ENCODE results near the gene SLC22A31. TPM values are rescaled to one million over a fixed set of nuclear protein-coding genes. Genes with fewer than 3 reads are reported as not detected.
A peak's percentile ranks its signal among the peaks of the same experiment; 100 is the strongest.

The SLC22A31 gene
- total RNA-seq, 2 experiments from 2014 or later: 0.25 to 0.34 TPM

- POLR2A ChIA-PET: no interaction called here
- no peaks in the 10 kb centered on the region for H3K9me3 Mint-ChIP-seq
- ATAC-seq (ENCODE audit: low read depth) (no peak), DNase-seq (no peak)
- no peaks in the 10 kb centered on the region for H3K4me1 Mint-ChIP-seq
- H3K27me3 Mint-ChIP-seq: peaks cover 13% of the 10 kb centered on the region
- H3K27ac Mint-ChIP-seq: no peak overlapping the region
- H3K4me3 Mint-ChIP-seq: no peak overlapping the region
- no peaks in the 10 kb centered on the region for H3K36me3 Mint-ChIP-seq
Observed at GRCh38 chr16:89209522-89210044, 9.2 kb upstream of the SLC22A31 start.

DNA sequence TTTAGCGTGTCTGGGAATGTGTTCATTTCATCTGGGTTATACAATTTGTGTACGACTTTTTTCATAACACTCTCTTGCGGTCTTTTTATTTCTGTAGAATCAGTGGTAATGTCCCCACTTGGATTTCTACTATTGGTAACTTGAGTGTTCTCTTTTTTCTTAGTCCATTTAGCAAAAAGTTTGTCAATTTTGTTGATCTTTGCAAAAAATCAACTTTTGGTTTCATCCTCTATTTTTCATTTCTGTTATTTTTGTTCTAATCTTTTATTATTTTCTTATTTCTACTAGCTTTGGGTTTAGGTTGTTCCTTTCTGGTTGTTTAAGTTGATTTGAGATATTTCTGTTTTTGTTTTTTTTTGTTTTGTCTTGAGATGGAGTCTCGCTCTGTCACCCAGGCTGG is 7.7 kb upstream of the SLC22A31 start:
- Mint-ChIP-seq H3K27ac (no peak overlapping the region), H3K4me1 (peaks cover 1% of the 10 kb centered on the region), H3K27me3 (peaks cover 26% of the 10 kb centered on the region), H3K36me3 (no peaks in the 10 kb centered on the region), H3K9me3 (no peaks in the 10 kb centered on the region), H3K4me3 (no peak overlapping the region)
- DNase-seq (no peak), ATAC-seq (ENCODE audit: low read depth) (no peak)
- POLR2A ChIA-PET: no interaction called here

DNA sequence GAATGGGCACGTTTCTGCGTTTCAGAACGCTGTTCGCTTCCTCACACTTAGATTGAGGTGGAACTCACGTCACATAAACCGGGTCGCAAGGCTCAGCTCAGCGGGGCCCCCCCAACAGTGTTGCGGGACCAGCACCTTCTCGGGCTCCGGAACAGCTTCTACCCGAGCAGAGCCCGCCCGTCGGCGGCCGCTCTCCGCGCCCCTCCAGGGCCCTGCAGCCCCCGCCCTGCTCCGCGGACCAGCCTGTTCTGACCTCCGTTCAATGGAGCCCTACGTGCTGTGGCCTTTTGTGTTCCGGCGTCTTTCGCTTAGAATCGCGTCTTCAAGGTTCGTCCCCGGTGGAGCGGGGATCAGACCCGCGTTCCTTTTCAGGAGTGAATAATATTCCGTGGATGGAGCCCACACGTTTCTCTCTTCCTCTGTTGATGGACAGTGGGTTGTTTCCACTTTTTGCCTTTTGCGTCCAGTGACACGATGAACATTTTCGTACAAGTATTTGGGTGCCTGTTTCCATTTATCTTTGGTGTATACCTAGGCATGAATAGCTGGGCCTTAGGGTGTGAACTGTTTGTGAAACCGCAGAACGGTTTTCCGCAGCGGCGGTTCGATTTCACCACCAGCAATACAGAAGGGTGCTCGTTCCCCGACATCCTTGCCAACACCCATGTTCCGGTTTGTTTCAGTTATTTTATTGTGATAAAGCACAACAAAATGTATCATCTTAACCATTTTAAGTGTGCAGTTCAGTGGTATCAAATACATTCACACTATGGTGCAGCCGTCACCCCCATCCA is 2.3 kb upstream of the SLC22A31 start:
- Mint-ChIP-seq H3K4me1 (peaks cover 6% of the 10 kb centered on the region), H3K27ac (no peak overlapping the region), H3K9me3 (no peaks in the 10 kb centered on the region), H3K27me3 (peaks cover 43% of the 10 kb centered on the region), H3K4me3 (peak overlapping the region; percentile 30), H3K36me3 (no peaks in the 10 kb centered on the region)
- POLR2A ChIA-PET: no interaction called here
- no peak for DNase-seq
- ATAC-seq (ENCODE audit: low read depth): no peak

DNA sequence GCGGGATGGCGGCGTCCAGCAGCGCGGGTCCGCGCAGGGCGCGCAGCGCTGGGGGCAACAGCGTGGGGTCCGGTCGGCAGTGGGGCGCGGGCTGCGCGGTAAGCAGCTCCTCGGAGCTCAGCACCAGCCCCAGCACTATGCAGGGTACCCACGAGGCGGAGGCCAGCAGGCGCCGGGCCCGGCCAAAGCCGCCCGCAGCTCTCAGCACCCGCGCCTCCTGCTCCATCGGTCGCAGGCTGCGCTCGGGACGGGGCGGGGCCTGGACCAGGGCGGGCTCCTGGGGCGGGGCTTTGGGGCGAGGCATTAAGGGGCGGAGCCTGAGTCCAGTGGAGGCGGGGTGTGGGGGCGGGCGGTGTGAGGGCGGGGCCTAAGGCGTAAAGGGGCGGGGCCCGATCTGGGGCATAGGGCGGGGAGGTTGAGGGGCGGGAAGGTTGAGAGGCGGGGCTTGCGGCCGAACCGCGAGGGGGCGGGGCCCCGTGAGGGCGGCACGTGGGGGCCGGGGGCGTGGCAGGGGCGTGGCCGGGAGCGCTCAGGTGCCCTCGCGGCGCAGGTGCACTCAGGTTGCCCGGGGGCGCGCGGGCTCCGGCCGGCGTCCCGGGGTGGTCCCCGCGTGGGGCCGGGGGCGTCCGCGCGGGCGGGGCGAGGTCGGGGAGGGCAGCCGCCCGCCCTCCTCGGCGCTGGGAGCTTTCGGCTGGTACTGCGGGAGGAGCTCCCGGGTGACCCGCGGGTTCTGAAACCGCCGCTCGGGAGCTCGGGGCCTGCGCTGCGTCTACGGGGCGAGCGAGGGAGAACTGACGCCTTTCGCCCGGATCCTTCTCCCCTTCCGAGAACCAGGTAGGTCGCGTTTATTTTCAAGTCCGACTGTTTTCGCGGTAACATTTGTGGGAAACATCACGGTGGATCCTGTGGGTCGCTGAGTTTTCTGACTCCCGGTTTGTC is 1.4 kb upstream of the SLC22A31 start:
- no peaks in the 10 kb centered on the region for H3K36me3 Mint-ChIP-seq
- POLR2A ChIA-PET: interaction anchor here (1.2 kb wide), 1 partner anchor 389 kb away, joined by 4 read pairs; the partner anchor contains the start of gene APRT
- DNase-seq: peak; percentile 80
- H3K27ac Mint-ChIP-seq: no peak overlapping the region
- peaks cover 6% of the 10 kb centered on the region for H3K4me1 Mint-ChIP-seq
- no peaks in the 10 kb centered on the region for H3K9me3 Mint-ChIP-seq
- peaks cover 42% of the 10 kb centered on the region for H3K27me3 Mint-ChIP-seq
- ATAC-seq (ENCODE audit: low read depth): peak; percentile 75
- H3K4me3 Mint-ChIP-seq: peak overlapping the region; percentile 30

DNA sequence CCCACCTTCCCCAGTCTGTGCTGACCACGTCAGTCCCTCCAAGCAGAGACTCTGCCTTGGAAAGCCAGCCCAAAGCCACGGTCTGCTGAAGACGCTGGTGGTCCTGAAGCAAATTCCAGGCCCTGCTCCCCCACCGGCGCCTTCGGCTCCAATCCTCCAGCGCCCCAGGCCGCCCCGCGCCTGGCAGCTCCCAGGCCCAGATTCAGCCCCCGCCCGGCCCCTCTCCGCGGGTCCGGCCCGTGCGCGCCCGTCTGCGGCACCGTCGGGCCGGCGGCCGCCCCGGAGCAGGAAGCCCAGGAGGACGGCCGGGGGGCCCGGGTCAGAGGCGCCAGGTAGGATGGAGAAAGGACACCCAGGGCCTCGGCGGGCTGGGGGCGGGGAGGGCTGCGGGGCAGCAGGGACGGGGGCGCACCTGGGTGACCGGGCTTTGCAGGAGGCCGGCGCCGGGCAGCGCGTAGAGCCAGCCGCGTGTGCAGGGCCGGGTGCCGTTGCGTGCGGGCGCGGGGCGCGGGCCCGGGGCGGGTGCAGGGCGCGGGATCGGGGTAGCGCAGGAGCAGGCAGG is 594 bp upstream of the SLC22A31 start:
- no peak for ATAC-seq (ENCODE audit: low read depth)
- POLR2A ChIA-PET: interaction anchor here (1.2 kb wide), 1 partner anchor 389 kb away, joined by 4 read pairs; the partner anchor contains the start of gene APRT
- no peak overlapping the region for H3K4me3 Mint-ChIP-seq

DNA sequence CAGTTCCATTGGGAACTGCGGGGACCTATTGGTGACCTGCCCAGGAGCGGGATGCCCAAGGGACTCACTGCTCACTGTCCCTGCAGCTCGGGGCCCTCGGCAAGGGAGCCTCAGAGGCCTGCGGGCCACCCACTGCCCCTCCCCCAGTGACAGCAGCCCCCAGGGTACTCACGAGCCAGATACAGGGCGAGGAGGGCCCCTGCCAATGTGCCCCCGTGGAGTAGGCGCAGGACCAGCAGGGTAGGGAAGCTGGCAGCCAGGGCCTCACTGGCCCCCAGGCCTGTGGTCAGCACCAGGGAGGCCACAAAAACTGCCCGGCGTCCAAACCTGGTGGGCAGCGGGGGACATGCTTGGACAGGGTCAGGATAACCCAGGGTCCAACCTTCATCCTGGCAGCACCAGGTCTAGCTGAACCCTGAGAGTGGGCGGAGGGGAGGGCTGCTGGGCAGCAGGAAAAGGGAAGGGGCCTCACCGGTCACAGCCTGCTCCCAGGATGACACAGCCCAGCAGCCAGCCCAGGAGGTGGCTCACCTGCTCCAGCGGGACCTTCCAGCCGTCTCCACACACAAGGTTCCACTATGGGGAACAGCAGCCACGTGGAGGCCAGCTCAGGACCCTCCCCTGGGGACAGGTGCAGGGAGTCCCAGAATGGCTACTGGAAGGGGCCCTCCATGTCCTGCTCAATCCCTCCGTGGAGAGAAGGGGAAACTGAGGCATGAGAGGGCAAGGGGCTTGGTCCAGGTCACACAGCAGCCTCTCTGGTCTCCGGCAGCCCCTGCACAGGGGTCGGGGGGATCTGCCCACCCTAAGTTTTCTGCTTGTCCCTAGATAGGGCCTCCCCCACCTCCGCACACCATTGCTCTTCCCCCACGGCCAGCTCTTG is 855 bp downstream of the SLC22A31 start:
- ATAC-seq (ENCODE audit: low read depth) (no peak), DNase-seq (no peak)
- Mint-ChIP-seq H3K4me1 (peaks cover 6% of the 10 kb centered on the region), H3K4me3 (no peak overlapping the region), H3K36me3 (no peaks in the 10 kb centered on the region), H3K27me3 (peaks cover 32% of the 10 kb centered on the region), H3K27ac (no peak overlapping the region), H3K9me3 (no peaks in the 10 kb centered on the region)
- POLR2A ChIA-PET: no interaction called here

More for the DNA sequence above, 594 bp upstream of the SLC22A31 start:
- peaks cover 39% of the 10 kb centered on the region for H3K27me3 Mint-ChIP-seq
- peak; percentile 43 for DNase-seq
- no peak overlapping the region for H3K27ac Mint-ChIP-seq
- H3K9me3 Mint-ChIP-seq: no peaks in the 10 kb centered on the region
- peaks cover 6% of the 10 kb centered on the region for H3K4me1 Mint-ChIP-seq
- H3K36me3 Mint-ChIP-seq: no peaks in the 10 kb centered on the region

DNA sequence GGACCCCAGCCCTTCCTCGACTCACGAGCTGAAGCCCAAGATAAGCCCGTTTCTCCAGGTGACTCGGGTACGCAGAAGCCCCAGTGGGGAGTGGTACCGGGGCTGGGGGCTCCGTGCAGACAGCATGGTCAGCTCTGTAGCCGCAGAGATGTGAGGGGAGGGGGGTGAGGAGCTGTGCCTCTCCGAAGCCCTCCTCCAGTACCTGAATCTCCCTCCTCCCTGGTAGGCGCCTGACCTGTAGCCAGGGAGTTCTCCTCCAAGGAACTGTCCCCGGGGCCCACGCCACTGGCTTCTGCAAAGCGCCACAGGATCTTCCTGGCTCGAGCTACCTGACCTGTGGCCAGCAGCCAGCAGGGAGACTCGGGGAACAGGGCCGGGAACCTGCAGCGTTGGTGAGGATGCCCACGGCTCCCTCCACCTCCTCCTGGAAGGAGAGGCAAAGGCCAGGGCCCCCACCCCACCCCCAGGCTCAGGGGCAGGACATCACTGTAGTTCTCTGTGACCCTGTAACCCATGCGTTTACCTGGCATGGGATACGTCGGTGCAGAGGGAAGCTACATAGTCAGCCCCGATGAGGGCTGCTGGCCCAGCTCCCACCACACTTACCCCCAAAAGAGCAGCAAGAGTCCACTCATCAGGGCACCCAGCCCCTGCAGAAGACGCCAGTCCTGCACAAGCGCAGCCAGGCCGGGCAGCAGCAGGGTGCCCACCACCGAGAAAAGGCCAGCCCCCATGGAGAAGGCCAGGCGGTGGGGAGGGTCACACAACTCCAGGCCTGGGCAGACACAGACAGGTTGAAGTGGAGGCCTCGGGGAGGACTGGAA is 1.7 kb downstream of the SLC22A31 start:
- no peaks in the 10 kb centered on the region for H3K36me3 Mint-ChIP-seq
- POLR2A ChIA-PET: no interaction called here
- H3K4me1 Mint-ChIP-seq: peaks cover 6% of the 10 kb centered on the region
- no peak overlapping the region for H3K27ac Mint-ChIP-seq
- DNase-seq (no peak), ATAC-seq (ENCODE audit: low read depth) (no peak)
- H3K27me3 Mint-ChIP-seq: peaks cover 23% of the 10 kb centered on the region
- no peaks in the 10 kb centered on the region for H3K9me3 Mint-ChIP-seq
- H3K4me3 Mint-ChIP-seq: no peak overlapping the region

DNA sequence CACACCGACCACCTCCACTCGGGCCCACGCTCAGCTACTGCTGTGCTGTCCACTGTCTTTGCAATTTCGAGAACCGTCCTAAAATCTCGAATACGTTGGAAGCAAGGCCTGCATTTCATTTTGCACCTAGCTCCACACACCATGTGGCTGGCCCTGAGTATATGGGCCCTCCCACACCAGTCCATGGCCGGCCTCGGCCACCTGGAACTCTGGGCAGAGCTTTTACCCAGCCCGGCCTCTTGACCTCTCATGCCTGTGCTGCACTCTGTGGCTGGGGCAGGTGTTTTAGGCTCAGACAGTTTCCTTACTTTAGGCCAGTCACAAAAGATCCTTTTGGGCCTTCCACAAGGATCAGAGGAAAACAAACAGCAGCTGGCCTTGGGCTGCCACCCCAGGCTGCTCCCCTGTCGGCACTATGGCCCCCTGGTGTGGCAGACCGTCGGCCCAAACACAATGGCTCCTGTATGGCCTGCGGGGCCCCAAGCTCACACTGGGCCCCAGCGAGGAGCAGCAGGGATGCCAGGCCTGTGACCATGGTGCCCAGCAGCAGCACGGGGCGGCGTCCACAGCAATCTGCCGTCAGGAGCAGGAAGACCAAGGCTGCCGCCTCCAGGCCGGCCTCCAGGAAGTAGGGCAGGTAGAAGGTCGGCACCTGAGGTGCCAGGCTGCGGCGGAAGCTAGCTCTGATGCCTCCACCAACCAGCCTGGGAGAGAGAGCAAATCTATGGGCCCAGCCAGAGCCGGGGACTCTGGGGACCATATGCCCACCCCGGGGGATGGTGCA is 2.5 kb downstream of the SLC22A31 start:
- H3K9me3 Mint-ChIP-seq: no peaks in the 10 kb centered on the region
- DNase-seq (no peak), ATAC-seq (ENCODE audit: low read depth) (no peak)
- H3K36me3 Mint-ChIP-seq: no peaks in the 10 kb centered on the region
- no peak overlapping the region for H3K4me3 Mint-ChIP-seq
- H3K27me3 Mint-ChIP-seq: peaks cover 15% of the 10 kb centered on the region
- POLR2A ChIA-PET: no interaction called here
- H3K4me1 Mint-ChIP-seq: peaks cover 4% of the 10 kb centered on the region
- no peak overlapping the region for H3K27ac Mint-ChIP-seq

GRCh38 chr16:89197033-89197632 is 3.2 kb downstream of the SLC22A31 start:
- H3K4me1 Mint-ChIP-seq: peaks cover 2% of the 10 kb centered on the region
- H3K36me3 Mint-ChIP-seq: no peaks in the 10 kb centered on the region
- H3K27ac Mint-ChIP-seq: no peak overlapping the region
- DNase-seq (no peak), ATAC-seq (ENCODE audit: low read depth) (no peak)
- no peak overlapping the region for H3K4me3 Mint-ChIP-seq
- H3K27me3 Mint-ChIP-seq: peaks cover 11% of the 10 kb centered on the region
- no peaks in the 10 kb centered on the region for H3K9me3 Mint-ChIP-seq
- POLR2A ChIA-PET: no interaction called here

- ATAC-seq (ENCODE audit: low read depth): no peak
- H3K4me1 Mint-ChIP-seq: peaks cover under 1% of the 10 kb centered on the region
- H3K9me3 Mint-ChIP-seq: no peaks in the 10 kb centered on the region
- peaks cover 9% of the 10 kb centered on the region for H3K27me3 Mint-ChIP-seq
- DNase-seq: peak; percentile 31
- POLR2A ChIA-PET: no interaction called here
- no peak overlapping the region for H3K4me3 Mint-ChIP-seq
- H3K27ac Mint-ChIP-seq: no peak overlapping the region
- no peaks in the 10 kb centered on the region for H3K36me3 Mint-ChIP-seq
Observed at GRCh38 chr16:89195521-89196171, 4.7 kb downstream of the SLC22A31 start.
